IPS-20b (cell line): ENCODE results near the gene ZSCAN20.

ENCODE experiments used
- H3K27ac ChIP-seq: one replicate; pipeline ENCODE4 v1.5.1; 2013; ENCODE audit warnings: low read length
- H3K27me3 ChIP-seq: 2 replicates; pipeline ENCODE4 v1.6.1; 2013; ENCODE audit warnings: mild to moderate bottlenecking, low read length, inconsistent platforms; ENCODE audit not compliant: insufficient read depth
- H3K36me3 ChIP-seq: 2 replicates; pipeline ENCODE4 v1.6.1; 2013; ENCODE audit warnings: low read depth, mild to moderate bottlenecking, inconsistent platforms, low read length, moderate library complexity; ENCODE audit not compliant: insufficient read depth
- H3K4me1 ChIP-seq: 2 replicates; pipeline ENCODE4 v1.6.1; 2013; ENCODE audit warnings: mild to moderate bottlenecking, control low read depth, inconsistent platforms, low read length, moderate library complexity; ENCODE audit not compliant: insufficient read depth
- H3K4me3 ChIP-seq: 2 replicates; pipeline ENCODE4 v1.5.1; 2013; ENCODE audit warnings: mild to moderate bottlenecking, low read length, inconsistent platforms
- H3K9ac ChIP-seq: 2 replicates; pipeline ENCODE4 v1.6.1; 2013; ENCODE audit warnings: low read depth, mild to moderate bottlenecking, inconsistent platforms, low read length, moderate library complexity
- H3K9me3 ChIP-seq: 2 replicates; pipeline ENCODE4 v1.6.1; 2013; ENCODE audit warnings: mild to moderate bottlenecking, low read depth, low read length, inconsistent platforms; ENCODE audit not compliant: insufficient read depth

The ZSCAN20 gene

DNA sequence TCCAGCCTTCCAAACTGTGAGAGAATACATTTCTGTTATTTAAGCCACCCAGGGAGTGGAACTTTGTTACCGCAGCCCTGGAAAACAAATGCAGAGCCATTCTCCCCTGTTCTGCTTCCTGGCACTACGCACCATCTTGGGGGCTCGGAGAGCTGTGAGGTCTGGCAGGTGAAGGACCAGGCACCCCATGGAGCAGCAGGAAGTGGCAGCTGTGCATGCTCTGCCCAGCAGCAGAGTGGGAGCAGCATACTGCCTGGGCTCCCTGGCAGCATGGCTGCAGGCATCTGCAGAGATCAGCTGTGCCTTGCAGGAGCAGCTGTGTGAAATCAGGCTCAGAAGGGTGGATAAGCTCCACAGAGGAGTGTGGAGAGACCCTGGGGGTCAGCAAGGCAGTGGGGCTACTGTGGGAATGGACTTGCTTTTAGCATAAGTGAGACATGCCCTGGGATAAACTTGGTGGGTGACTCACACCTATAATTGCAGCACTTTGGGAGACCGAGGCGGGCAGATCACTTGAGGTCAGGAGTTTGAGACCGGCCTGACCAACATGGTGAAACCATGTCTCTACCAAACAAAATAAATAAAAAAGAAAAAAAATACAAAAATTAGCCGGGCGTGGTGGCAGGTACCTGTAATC, 17.7 kb upstream of the ZSCAN20 start:
- H3K9me3 ChIP-seq: no peaks in the 10 kb centered on the region
- no peaks in the 10 kb centered on the region for H3K4me1 ChIP-seq
- H3K27me3 ChIP-seq: no peaks in the 10 kb centered on the region
- no peak overlapping the region for H3K4me3 ChIP-seq
- no peak overlapping the region for H3K9ac ChIP-seq
- H3K36me3 ChIP-seq: no peaks in the 10 kb centered on the region
- H3K27ac ChIP-seq: no peak overlapping the region

DNA sequence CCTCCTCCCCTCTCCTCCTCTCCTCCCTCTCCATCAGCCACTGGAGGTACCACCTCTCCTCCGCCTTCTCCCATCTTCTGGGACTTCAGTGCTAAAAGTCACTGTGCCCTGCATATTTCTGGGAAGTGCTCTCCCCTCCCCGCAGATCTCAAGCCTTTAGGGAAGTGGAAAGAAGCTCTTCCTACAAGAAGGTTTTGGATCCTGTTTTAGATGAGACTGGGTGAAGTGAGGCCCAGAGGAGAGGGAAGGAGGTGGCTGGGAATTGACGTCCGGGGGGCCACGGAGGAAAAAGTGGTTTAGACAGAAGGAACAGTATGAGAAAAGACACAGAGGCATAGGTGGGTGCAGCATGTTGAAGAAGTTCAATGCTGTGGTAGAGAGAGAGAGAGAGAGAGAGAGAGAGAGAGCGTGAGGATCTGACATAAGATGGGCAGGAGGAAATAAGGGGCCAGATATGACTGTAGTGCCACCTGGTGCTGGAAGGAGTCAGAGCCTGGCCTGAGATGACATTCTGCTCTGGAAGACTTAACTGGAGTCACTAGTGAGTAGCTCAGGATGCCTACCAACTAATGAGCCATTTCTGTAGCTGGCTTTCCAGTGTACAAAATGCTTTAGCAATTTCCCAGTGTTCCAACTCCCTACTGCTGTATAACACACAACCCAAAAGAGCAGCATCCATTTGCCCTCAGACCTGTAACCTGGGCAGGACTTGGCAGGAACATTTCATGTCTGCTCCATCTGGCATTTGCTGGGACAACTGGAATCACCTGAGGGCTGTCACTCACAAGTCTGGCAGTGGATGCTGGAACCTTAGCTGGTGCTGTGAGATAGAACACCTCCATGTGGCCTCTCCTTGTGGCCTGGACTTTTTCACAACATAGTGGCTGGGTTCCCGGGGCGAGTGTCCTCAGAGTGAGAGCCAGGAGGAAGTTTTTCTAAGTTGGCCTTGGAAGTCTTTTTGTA, 16.6 kb upstream of the ZSCAN20 start:
- H3K36me3 ChIP-seq: no peaks in the 10 kb centered on the region
- H3K4me3 ChIP-seq: no peak overlapping the region
- no peaks in the 10 kb centered on the region for H3K9me3 ChIP-seq
- H3K4me1 ChIP-seq: no peaks in the 10 kb centered on the region
- H3K9ac ChIP-seq: no peak overlapping the region
- H3K27ac ChIP-seq: no peak overlapping the region
- H3K27me3 ChIP-seq: no peaks in the 10 kb centered on the region

DNA sequence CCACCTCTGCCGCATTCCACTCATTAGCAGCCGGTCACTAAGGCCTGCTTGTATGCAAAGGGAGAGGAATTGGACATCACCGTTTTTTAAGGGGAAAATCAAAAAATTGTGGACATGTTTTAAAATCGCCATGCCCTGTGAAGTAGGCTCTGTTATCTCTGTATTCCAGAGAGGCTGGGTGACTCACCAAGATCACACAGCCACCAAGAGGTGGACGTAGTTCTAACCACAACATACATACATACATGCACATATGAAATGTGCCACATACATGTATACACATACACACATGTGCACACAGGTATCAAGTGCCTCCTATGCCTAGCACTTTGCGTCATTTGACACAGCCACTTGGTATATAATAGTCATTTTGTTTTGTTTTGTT, 16.0 kb upstream of the ZSCAN20 start:
- no peak overlapping the region for H3K9ac ChIP-seq
- H3K27ac ChIP-seq: no peak overlapping the region
- H3K36me3 ChIP-seq: no peaks in the 10 kb centered on the region
- H3K27me3 ChIP-seq: no peaks in the 10 kb centered on the region
- H3K4me3 ChIP-seq: no peak overlapping the region
- no peaks in the 10 kb centered on the region for H3K9me3 ChIP-seq
- H3K4me1 ChIP-seq: no peaks in the 10 kb centered on the region

DNA sequence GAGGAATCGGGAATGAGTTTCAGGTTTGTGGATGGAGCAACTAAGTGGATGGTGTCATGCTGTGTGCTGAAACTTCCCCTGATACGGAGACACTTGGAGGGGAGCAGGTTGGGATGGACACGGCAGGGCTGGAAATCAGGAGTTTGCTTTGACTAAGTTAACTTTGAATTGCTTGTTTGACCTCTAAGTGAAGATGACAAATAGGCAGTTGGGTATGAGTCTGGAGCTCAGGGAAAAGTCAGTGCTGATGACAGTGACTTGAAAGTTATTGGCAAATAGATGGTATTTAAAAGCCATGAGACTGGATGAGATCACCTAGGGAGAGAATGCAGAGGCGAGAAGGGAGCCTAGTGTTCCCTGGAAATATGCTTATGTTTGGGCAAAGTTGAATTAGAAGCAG, 12.8 kb upstream of the ZSCAN20 start:
- H3K9ac ChIP-seq: no peak overlapping the region
- no peak overlapping the region for H3K4me3 ChIP-seq
- no peak overlapping the region for H3K27ac ChIP-seq
- no peaks in the 10 kb centered on the region for H3K4me1 ChIP-seq
- no peaks in the 10 kb centered on the region for H3K9me3 ChIP-seq
- H3K27me3 ChIP-seq: no peaks in the 10 kb centered on the region; the same call in 1 of the 2 replicates
- no peaks in the 10 kb centered on the region for H3K36me3 ChIP-seq

DNA sequence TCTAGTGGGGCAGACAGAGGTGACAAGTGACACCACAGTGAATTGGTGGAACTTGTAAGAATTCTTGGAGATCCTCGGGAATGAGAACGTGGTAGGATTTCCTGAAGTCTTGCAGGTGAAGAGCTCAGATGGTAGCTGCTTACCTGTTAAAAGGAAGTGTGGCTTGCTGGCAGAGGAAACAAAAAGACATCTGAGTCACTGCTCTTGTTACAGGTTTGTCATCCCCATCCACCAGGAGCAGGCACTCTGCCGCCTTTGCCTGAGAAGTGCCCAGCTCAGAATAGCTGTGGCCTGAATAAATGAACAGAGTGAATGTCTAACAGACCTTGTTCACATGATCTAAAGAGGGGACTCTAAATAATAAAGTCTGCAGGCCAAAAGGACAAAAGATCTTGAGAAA, 12.3 kb upstream of the ZSCAN20 start:
- H3K27ac ChIP-seq: no peak overlapping the region
- H3K9ac ChIP-seq: no peak overlapping the region
- no peaks in the 10 kb centered on the region for H3K9me3 ChIP-seq
- no peaks in the 10 kb centered on the region for H3K36me3 ChIP-seq
- H3K4me3 ChIP-seq: no peak overlapping the region
- H3K4me1 ChIP-seq: no peaks in the 10 kb centered on the region
- H3K27me3 ChIP-seq: no peaks in the 10 kb centered on the region; the same call in 1 of the 2 replicates

DNA sequence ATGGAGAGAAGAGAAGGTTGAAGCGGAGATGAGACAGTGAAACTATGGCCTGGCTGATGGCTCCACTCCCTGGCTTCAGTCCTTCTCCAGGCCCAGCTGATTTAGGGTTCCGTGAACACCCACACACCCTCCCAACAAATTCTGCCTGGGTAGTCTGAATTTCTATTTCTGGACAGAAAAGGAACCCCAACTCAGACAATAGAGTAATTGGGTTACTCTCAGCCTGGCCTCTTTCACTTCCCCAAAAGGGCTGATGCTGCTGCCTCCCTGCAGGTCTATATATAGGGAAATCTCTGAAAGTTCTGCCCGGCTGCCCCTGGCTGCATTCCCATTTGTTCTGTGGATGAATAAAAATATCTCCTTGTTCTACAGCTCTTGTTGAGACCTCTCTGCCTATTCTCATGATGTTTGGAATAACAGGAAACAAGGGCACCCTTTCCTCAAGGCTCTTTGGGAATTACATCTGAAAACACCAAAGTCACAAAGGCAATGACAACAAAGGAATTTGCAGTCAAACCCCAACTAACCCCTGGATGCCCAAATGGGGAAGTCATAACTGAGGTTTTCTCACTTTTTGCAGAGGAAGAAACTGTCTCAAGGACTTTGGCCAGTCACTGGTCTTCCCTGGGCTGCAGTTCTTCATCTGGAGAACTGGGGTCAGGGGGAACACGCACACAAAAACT, 11.4 kb upstream of the ZSCAN20 start:
- H3K9ac ChIP-seq: no peak overlapping the region

DNA sequence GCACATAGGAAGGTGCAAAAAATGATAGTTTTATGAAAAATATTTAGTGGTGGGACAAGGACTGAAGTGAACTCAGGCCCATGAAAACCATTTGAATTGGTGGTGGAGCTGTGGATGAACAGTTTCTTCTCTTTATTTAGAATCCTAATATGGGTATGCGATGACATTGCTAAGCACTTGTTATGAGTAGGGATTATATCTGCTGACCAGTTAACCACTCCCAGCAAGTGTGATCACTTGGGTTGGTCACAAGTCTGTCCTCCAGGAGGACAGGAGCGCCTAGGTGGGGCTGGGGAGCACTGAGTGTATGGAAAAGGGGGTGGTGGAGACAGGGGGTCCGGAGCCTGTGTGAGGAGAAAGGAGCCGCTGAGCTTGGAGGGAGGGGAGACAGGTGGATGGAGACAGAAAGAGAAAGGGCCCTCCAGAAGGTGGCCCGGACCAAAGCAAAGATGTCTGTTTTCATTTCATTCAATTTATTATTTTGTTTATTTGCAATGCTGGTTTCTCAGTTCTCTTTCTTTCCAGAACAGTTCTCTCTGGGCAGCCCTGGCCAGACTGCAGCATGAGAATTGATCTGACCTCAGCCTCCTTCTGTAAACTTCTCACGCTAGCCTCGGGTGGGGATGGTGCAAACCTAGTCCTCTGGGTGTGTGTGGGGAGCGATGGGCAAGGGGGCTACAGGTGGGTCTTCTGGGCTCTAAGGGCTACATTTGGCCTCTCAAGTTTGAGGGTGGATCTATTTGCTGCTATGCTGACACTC, 9.9 kb upstream of the ZSCAN20 start:
- Histone ChIP-seq H3K4me3 (no peak overlapping the region), H3K27me3 (no peaks in the 10 kb centered on the region; the same call in 1 of the 2 replicates), H3K9ac (no peak overlapping the region), H3K27ac (no peak overlapping the region), H3K9me3 (no peaks in the 10 kb centered on the region), H3K36me3 (no peaks in the 10 kb centered on the region), H3K4me1 (no peaks in the 10 kb centered on the region)

More for the DNA sequence above, 11.4 kb upstream of the ZSCAN20 start:
- Histone ChIP-seq H3K36me3 (no peaks in the 10 kb centered on the region), H3K27me3 (no peaks in the 10 kb centered on the region; the same call in 1 of the 2 replicates), H3K4me3 (no peak overlapping the region), H3K9me3 (no peaks in the 10 kb centered on the region), H3K4me1 (no peaks in the 10 kb centered on the region), H3K27ac (no peak overlapping the region)

DNA sequence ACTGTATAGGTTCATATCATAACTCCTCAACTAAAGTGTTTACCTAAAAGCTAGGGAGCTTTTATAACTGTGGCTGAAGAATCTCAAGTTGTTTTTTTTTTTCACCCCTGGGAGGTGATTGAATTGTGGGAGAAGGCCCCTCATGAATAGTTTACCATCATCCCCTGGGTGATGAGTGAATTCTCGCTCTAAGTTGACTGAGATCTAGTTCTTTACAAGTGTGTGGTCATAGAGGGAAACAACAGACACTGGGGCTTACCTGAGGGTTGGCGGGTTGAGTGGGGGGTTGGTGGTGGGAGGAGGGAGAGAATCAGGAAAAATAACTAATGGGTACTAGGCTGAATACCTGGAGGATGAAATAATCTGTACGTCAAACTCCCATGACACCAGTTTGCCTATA, 7.9 kb upstream of the ZSCAN20 start:
- H3K27me3 ChIP-seq: no peaks in the 10 kb centered on the region; the same call in 1 of the 2 replicates
- no peaks in the 10 kb centered on the region for H3K4me1 ChIP-seq
- H3K9ac ChIP-seq: no peak overlapping the region
- no peak overlapping the region for H3K4me3 ChIP-seq
- H3K9me3 ChIP-seq: no peaks in the 10 kb centered on the region
- no peak overlapping the region for H3K27ac ChIP-seq
- H3K36me3 ChIP-seq: no peaks in the 10 kb centered on the region

DNA sequence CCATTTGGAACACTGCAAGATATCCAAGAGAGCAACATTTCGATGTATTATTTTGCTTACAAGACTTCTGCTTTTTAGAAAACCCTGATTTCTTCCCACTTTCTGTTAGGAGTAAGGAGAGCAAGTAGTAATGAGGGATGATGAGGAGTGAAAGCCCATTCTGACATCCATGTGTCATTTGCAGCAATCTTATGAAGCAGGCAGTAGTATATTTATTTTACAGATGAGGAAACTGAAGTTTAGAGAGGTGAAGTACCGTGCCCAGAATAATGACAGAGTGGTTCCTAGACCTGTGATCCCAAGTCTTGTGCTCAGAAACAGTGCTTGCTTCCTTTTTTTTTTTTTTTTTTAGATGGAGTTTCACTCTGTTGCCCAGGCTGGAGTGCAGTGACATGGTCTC, 7.1 kb upstream of the ZSCAN20 start:
- H3K4me1 ChIP-seq: no peaks in the 10 kb centered on the region
- no peaks in the 10 kb centered on the region for H3K36me3 ChIP-seq
- no peaks in the 10 kb centered on the region; the same call in 1 of the 2 replicates for H3K27me3 ChIP-seq
- no peak overlapping the region for H3K27ac ChIP-seq
- H3K9me3 ChIP-seq: no peaks in the 10 kb centered on the region
- no peak overlapping the region for H3K9ac ChIP-seq
- H3K4me3 ChIP-seq: no peak overlapping the region

DNA sequence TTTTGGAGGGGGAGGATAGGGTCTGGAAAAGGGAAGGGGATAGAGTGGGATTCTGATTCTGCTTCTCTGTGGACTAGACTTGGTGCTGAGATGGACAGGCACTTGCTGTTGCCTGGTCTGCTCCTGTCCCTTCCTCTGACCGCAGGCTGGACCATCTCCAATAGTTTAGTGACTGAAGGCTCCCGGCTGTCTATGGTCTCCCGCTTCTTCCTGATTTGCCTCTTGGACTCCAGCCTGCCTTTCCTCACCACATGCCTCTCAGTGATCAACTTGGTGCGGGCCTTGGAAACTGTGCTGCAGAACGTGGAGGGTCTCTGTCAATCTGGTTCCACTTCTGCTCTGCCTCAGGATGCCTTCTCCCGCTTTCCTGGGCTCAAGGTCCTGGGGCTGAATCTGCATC, 6.3 kb upstream of the ZSCAN20 start:
- Histone ChIP-seq H3K4me1 (no peaks in the 10 kb centered on the region; the same call in 1 of the 2 replicates), H3K9me3 (no peaks in the 10 kb centered on the region), H3K27me3 (no peaks in the 10 kb centered on the region; the same call in 1 of the 2 replicates), H3K9ac (no peak overlapping the region), H3K36me3 (no peaks in the 10 kb centered on the region), H3K4me3 (no peak overlapping the region), H3K27ac (no peak overlapping the region)

DNA sequence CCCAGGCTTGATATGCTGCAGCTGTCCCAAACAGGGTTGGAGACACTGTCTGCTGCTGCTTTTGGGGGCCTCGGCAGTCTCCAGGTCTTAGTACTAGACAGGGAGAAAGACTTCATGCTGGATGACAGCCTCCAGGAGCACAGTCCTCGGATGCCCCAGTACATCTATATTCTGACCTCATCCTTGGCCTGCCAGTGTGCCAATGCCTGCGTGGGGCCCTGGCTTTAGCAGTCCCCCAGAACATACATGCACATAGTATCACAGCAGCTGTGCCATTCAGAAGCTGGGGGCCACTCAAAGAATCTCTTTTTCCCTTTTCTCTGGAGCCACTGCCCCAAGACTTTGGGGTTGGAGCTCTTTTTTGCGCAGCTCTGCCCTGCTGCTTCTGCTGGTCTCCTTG, 4.4 kb upstream of the ZSCAN20 start:
- H3K4me3 ChIP-seq: no peak overlapping the region
- no peak overlapping the region for H3K9ac ChIP-seq
- no peak overlapping the region for H3K27ac ChIP-seq
- H3K27me3 ChIP-seq: no peaks in the 10 kb centered on the region; the same call in 1 of the 2 replicates
- peaks cover 6% of the 10 kb centered on the region for H3K4me1 ChIP-seq
- no peaks in the 10 kb centered on the region for H3K9me3 ChIP-seq
- no peaks in the 10 kb centered on the region for H3K36me3 ChIP-seq
